ENCODE results near the gene PACSIN2. TPM values are rescaled to one million over a fixed set of nuclear protein-coding genes. Genes with fewer than 3 reads are reported as not detected.
A peak's percentile ranks its signal among the peaks of the same experiment; 100 is the strongest.

PACSIN2 gene, protein sequence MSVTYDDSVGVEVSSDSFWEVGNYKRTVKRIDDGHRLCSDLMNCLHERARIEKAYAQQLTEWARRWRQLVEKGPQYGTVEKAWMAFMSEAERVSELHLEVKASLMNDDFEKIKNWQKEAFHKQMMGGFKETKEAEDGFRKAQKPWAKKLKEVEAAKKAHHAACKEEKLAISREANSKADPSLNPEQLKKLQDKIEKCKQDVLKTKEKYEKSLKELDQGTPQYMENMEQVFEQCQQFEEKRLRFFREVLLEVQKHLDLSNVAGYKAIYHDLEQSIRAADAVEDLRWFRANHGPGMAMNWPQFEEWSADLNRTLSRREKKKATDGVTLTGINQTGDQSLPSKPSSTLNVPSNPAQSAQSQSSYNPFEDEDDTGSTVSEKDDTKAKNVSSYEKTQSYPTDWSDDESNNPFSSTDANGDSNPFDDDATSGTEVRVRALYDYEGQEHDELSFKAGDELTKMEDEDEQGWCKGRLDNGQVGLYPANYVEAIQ
- total RNA-seq (100 to 1,000 TPM; 119 to 149 TPM), polyA plus RNA-seq (ENCODE audit: insufficient read length in 6 of 6) (10 to 100 TPM; 63.4 to 66.9 (median 66.0) TPM)
- long read RNA-seq, donor 1, transcript PACSIN2-201 (11 exons, 3,249 nt): major isoform, 12 of 26 reads
- long read RNA-seq, donor 1, partial matches to known transcripts: 14 of 26 reads
- long read RNA-seq, donor 1, other reads (novel, unspliced or antisense): 0 of 26 reads
- long read RNA-seq, donor 2, transcript PACSIN2-201 (11 exons, 3,249 nt): major isoform, 8 of 16 reads
- long read RNA-seq, donor 2, partial matches to known transcripts: 8 of 16 reads
- long read RNA-seq, donor 2, other reads (novel, unspliced or antisense): 0 of 16 reads
- long read RNA-seq, donor 3, transcript PACSIN2-201 (11 exons, 3,249 nt): major isoform, 10 of 15 reads
- long read RNA-seq, donor 3, partial matches to known transcripts: 5 of 15 reads
- long read RNA-seq, donor 3, other reads (novel, unspliced or antisense): 0 of 15 reads
- long read RNA-seq, donor 4, partial matches to known transcripts: 11 of 19 reads
- long read RNA-seq, donor 4, other reads (novel, unspliced or antisense): 5 of 19 reads
- long read RNA-seq, donor 5, transcript PACSIN2-201 (11 exons, 3,249 nt): major isoform, 5 of 10 reads
- long read RNA-seq, donor 5, partial matches to known transcripts: 5 of 10 reads
- long read RNA-seq, donor 5, other reads (novel, unspliced or antisense): 0 of 10 reads
- long read RNA-seq, donor 6, transcript PACSIN2-201 (11 exons, 3,249 nt): major isoform, 7 of 7 reads
- long read RNA-seq, donor 6, partial matches to known transcripts: 0 of 7 reads
- long read RNA-seq, donor 6, other reads (novel, unspliced or antisense): 0 of 7 reads
- long read RNA-seq, donor 7, transcript PACSIN2-201 (11 exons, 3,249 nt): major isoform, 6 of 18 reads
- long read RNA-seq, donor 7, partial matches to known transcripts: 12 of 18 reads
- long read RNA-seq, donor 7, other reads (novel, unspliced or antisense): 0 of 18 reads
- long read RNA-seq, donor 8, transcript PACSIN2-201 (11 exons, 3,249 nt): major isoform, 7 of 26 reads
- long read RNA-seq, donor 8, partial matches to known transcripts: 19 of 26 reads
- long read RNA-seq, donor 8, other reads (novel, unspliced or antisense): 0 of 26 reads
- long read RNA-seq, donor 9: 0 reads
- long read RNA-seq, donor 10, transcript PACSIN2-201 (11 exons, 3,249 nt): major isoform, 5 of 11 reads
- long read RNA-seq, donor 10, partial matches to known transcripts: 5 of 11 reads
- long read RNA-seq, donor 10, other reads (novel, unspliced or antisense): 1 of 11 reads
- long read RNA-seq, donor 11, transcript PACSIN2-201 (11 exons, 3,249 nt): major isoform, 5 of 5 reads
- long read RNA-seq, donor 11, partial matches to known transcripts: 0 of 5 reads
- long read RNA-seq, donor 11, other reads (novel, unspliced or antisense): 0 of 5 reads
- long read RNA-seq, donor 12, transcript PACSIN2-201 (11 exons, 3,249 nt): major isoform, 9 of 9 reads
- long read RNA-seq, donor 12, partial matches to known transcripts: 0 of 9 reads
- long read RNA-seq, donor 12, other reads (novel, unspliced or antisense): 0 of 9 reads

DNA sequence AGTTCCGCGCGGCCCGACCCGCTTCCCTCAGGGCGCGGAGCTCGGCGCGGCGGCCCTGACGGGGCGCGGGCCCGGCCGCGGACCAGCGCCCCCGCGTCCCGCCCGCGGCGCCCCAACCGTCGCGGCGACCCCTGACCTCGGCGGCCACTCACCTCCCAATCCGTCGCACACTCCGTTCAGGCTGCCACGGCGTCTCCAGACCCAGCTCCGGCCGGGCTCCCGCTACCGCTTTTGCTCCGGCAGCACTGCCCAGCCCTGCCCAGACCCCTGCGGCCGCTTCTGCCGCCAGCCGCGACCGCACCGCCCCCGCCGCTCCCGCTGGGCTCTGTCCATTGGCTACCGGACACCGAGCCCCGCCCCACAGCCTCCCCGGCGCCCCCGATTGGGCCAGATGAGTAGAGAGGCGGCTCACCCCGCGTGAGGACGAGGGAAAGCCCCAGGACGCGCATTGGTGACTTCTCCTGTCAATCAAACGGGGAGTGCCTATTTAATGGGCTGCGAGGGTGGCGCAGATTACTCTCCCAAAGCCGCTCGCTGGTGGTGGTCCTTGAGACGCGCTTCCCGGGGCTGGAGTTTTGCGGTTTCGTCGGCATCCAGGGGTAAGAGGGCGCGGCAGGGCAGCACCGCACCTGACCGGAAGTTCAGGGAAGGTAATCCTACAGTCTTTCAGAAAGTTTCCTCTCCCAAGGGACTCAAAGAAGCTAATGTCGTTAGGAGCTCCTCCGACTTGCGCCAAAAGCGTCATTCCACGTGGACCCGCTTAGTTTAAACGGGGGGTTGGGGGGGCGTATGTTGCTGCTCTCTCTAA, at the start of gene PACSIN2:
Gene PACSIN2, minus strand, starts transcription at position 281 of the 808 bp plus-strand sequence. CDS start 103,069 bp downstream, outside the sequence.
- Histone ChIP-seq H3K36me3 (no peaks in the 10 kb centered on the region), H3K9me3 (no peaks in the 10 kb centered on the region), H3K4me1 (peaks cover 7 to 39% of the 10 kb centered on the region in 2 donors), H3K27me3 (no peaks in the 10 kb centered on the region), H3K27ac (peak within 1 kb of the TSS; percentile 56 to 80), H3K4me3 (peak within 1 kb of the TSS; percentile 61 to 75)
- peak; percentile 96 for ATAC-seq
- intact Hi-C loops (cut with DNase I): no loop called here
- DNase-seq: peak; percentile 96 to 99 (median 98)
- TF ChIP-seq, protein P1, sequence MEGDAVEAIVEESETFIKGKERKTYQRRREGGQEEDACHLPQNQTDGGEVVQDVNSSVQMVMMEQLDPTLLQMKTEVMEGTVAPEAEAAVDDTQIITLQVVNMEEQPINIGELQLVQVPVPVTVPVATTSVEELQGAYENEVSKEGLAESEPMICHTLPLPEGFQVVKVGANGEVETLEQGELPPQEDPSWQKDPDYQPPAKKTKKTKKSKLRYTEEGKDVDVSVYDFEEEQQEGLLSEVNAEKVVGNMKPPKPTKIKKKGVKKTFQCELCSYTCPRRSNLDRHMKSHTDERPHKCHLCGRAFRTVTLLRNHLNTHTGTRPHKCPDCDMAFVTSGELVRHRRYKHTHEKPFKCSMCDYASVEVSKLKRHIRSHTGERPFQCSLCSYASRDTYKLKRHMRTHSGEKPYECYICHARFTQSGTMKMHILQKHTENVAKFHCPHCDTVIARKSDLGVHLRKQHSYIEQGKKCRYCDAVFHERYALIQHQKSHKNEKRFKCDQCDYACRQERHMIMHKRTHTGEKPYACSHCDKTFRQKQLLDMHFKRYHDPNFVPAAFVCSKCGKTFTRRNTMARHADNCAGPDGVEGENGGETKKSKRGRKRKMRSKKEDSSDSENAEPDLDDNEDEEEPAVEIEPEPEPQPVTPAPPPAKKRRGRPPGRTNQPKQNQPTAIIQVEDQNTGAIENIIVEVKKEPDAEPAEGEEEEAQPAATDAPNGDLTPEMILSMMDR (IDR thresholded peaks at IDR 0.05): no peak

DNA sequence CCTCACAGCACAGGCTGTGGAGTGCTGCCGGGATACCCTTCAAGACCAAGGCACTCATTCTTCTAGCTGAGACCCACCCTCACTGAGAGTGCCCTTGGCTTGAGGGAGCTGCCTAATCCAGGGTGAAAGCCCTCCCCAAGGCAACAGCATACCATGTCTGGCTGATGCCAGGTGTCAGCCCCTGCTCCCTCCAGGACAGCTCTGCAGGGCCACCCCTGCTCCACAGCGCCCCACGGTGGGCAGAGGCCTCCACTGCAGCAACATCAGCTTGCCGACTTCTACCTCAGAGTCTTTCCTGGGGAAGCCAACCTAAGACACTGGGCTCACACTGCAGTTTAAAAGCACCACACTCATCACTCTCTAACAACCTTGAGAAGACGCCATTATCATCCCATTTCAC, 45.2 kb upstream of the PACSIN2 start:
- Histone ChIP-seq H3K9me3 (no peaks in the 10 kb centered on the region), H3K27ac (no peak overlapping the region), H3K27me3 (no peaks in the 10 kb centered on the region), H3K4me3 (no peak overlapping the region), H3K36me3 (peaks cover 0 to 33% of the 10 kb centered on the region in 2 donors), H3K4me1 (no peaks in the 10 kb centered on the region)
- intact Hi-C loops (cut with DNase I): no loop called here
- TF ChIP-seq, protein P1 (IDR thresholded peaks at IDR 0.05): peak in 1 of 2 donors; percentile 15
- ATAC-seq (peak; percentile 71), DNase-seq (no peak)

DNA sequence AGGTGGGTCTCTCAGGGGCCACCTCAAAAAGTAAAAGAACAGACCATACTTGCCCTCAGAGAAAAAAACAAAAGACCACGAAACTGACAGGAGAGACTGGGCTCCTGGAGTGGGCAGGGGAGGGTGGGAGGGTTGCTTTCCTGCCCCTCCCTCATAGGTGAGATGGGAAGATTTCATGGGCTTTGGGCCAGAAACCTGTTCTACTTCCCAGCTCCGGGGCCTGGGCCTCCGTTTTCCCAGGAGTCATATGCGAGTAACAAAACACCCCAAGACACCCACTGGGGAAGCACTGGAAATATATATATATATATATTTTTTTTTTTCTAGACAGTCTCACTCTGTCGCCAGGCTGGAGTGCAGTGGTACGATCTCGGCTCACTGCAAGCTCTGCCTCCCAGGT, 42.7 kb upstream of the PACSIN2 start:
- no peak overlapping the region for H3K4me3 ChIP-seq
- intact Hi-C loops (cut with DNase I): no loop called here
- no peaks in the 10 kb centered on the region for H3K9me3 ChIP-seq
- no peaks in the 10 kb centered on the region for H3K4me1 ChIP-seq
- no peaks in the 10 kb centered on the region for H3K27me3 ChIP-seq
- TF ChIP-seq, protein P1 (IDR thresholded peaks at IDR 0.05): no peak
- DNase-seq (no peak), ATAC-seq (no peak)
- H3K36me3 ChIP-seq: peaks cover 0 to 14% of the 10 kb centered on the region in 2 donors
- H3K27ac ChIP-seq: no peak overlapping the region

Measured in left lung (tissue), 14 donors.